Coronary artery (tissue), 2 donors: ENCODE data around the gene VPS16.

Experiments used
- DNase-seq: peaks from one replicate; pipeline ENCODE4 v3.0.0-alpha.2; 2017; ENCODE audit warnings: low spot score
- H3K27ac ChIP-seq, 2 donors: fragments of 200-600 bp; sonication (generic); one replicate each; pipeline ENCODE4 v1.5.1; 2016 to 2019
- H3K4me3 ChIP-seq: fragments of 200-600 bp; sonication (generic); 2 replicates; pipeline ENCODE4 v1.5.1; 2016; ENCODE audit warnings: mild to moderate bottlenecking, moderate library complexity
- CTCF ChIP-seq: fragments of 200-600 bp; sonication (generic); IDR thresholded peaks from one replicate; pipeline ENCODE4 v1.5.1; 2019; ENCODE audit warnings: antibody characterized with exemption

Gene VPS16

GRCh38 chr20:2797136-2797983 is 43.2 kb upstream of the VPS16 start:
- no peak for TF ChIP-seq CTCF
- H3K27ac ChIP-seq, result no peak overlapping the region
- H3K4me3 ChIP-seq, result no peak overlapping the region
- peak; percentile 43 for DNase-seq

- Histone ChIP-seq H3K27ac (no peak overlapping the region), H3K4me3 (no peak overlapping the region)
- no peak for TF ChIP-seq CTCF
- DNase-seq, result peak; percentile 67
Measured at GRCh38 chr20:2798095-2798805, 42.3 kb upstream of the VPS16 start.

GRCh38 chr20:2798814-2799213 is 41.7 kb upstream of the VPS16 start:
- DNase-seq, result no peak
- TF ChIP-seq CTCF, result no peak
- Histone ChIP-seq H3K27ac (no peak overlapping the region), H3K4me3 (no peak overlapping the region)

- peak; percentile 38 for DNase-seq
- TF ChIP-seq CTCF, result no peak
- H3K4me3 ChIP-seq, result peak overlapping the region; percentile 67
- no peak overlapping the region for H3K27ac ChIP-seq
Measured at GRCh38 chr20:2799271-2799670, 41.3 kb upstream of the VPS16 start.

- Histone ChIP-seq H3K27ac (no peak overlapping the region), H3K4me3 (peak overlapping the region; percentile 67)
- peak; percentile 66 for DNase-seq
- TF ChIP-seq CTCF, result no peak
Measured at GRCh38 chr20:2799688-2800520, 40.6 kb upstream of the VPS16 start.

GRCh38 chr20:2800521-2801285 is 39.8 kb upstream of the VPS16 start, which contains the start of gene CPXM1:
Gene CPXM1 (minus strand): TSS chr20:2800627. CDS start chr20:2800572, 55 bp downstream.
- Histone ChIP-seq H3K27ac (no peak within 1 kb of the TSS), H3K4me3 (peak within 1 kb of the TSS; percentile 67)
- peak; percentile 72 for DNase-seq
- TF ChIP-seq CTCF, result no peak
